ENCODE measurements around the gene FABP6.
"Not testable (repeated sequence)": the region's sequence is repeated elsewhere in the genome, so short reads cannot be mapped to it uniquely, and the experiment has no call there.

FABP6 gene

GRCh38 chr5:160229190-160229742 lies at the start of gene FABP6:
FABP6 (plus strand) TSS chr5:160229506; CDS start chr5:160229558, 52 bp downstream.
- no peak for DNase-seq (ENCODE audit: low read depth in 2 of 3, low spot score in 1 of 3)

GRCh38 chr5:160180931-160181330 lies 48.4 kb upstream of the FABP6 start:
- DNase-seq (ENCODE audit: low read depth in 2 of 3, low spot score in 1 of 3), result no peak

- DNase-seq (ENCODE audit: low read depth in 2 of 3, low spot score in 1 of 3), result no peak
Observed at GRCh38 chr5:160181965-160182622, 47.2 kb upstream of the FABP6 start.

GRCh38 chr5:160183075-160183474 lies 46.2 kb upstream of the FABP6 start:
- DNase-seq (ENCODE audit: low read depth in 2 of 3, low spot score in 1 of 3), result no peak

DNA sequence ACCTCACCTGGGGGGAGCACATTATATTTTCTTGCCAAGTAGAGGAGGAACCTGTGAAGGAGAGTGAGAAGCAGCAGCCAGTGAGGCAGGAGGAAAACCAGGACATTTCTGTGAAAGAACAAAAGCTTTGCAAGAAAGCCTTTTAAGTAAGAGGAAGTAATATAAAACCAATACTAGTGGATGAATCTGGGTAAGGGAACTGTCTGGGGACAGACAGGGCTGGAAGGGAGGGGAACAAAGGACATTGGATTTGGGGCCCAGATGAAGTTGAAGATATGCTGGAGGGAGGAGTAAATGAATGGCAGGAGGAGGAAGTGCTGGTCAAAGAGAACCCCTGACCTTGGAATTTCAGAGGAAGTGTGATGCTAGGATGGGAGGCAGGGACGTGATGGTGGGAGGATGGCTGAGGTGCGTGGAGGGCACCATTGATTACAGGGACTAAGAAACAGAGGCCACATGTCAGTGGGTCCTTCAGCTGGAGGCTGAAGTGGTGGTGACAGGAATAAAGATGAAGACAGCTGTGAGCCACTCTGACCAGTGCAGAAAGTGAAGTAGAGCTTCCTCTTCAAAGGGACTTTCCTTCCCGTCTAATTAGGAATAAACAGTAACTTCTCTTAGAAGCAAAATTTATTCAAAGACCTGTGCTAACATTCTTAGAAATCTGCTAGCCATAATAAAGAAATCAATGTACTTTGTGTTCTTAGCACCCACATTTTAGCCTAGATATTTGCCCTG lies 43.5 kb upstream of the FABP6 start:
- no peak for DNase-seq (ENCODE audit: low read depth in 2 of 3, low spot score in 1 of 3)

GRCh38 chr5:160186480-160186879 lies 42.8 kb upstream of the FABP6 start:
- DNase-seq (ENCODE audit: low read depth in 2 of 3, low spot score in 1 of 3), result no peak

- no peak for DNase-seq (ENCODE audit: low read depth in 2 of 3, low spot score in 1 of 3)
Observed at GRCh38 chr5:160187091-160187490, 42.2 kb upstream of the FABP6 start.

- no peak for DNase-seq (ENCODE audit: low read depth in 2 of 3, low spot score in 1 of 3)
Observed at GRCh38 chr5:160188141-160189015, 40.9 kb upstream of the FABP6 start.

DNA sequence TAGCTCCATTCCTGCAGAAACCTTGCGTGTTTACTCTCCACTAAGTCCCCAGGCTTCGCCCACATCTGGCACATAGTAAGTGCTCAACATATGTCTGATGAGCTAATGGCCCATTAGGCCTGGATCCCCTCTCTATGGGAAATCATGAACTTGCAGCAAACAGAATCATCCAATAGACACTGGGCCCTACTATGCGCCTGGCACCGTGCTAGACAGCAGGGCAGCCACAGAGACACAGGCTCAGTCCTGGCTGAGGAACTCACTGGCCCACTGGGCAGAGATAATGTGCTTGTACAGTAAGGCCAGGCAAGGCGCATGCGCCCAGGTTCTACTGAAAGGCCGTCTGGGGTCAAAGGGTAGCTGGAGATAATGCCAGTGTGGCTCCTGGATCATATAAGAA lies 36.9 kb upstream of the FABP6 start:
- DNase-seq (ENCODE audit: low read depth in 2 of 3, low spot score in 1 of 3), result no peak

- not testable (repeated sequence) for DNase-seq (ENCODE audit: low read depth in 2 of 3, low spot score in 1 of 3)
Observed at GRCh38 chr5:160193076-160193475, 36.2 kb upstream of the FABP6 start.

- DNase-seq (ENCODE audit: low read depth in 2 of 3, low spot score in 1 of 3), result not testable (repeated sequence)
Observed at GRCh38 chr5:160193790-160194189, 35.5 kb upstream of the FABP6 start.

DNA sequence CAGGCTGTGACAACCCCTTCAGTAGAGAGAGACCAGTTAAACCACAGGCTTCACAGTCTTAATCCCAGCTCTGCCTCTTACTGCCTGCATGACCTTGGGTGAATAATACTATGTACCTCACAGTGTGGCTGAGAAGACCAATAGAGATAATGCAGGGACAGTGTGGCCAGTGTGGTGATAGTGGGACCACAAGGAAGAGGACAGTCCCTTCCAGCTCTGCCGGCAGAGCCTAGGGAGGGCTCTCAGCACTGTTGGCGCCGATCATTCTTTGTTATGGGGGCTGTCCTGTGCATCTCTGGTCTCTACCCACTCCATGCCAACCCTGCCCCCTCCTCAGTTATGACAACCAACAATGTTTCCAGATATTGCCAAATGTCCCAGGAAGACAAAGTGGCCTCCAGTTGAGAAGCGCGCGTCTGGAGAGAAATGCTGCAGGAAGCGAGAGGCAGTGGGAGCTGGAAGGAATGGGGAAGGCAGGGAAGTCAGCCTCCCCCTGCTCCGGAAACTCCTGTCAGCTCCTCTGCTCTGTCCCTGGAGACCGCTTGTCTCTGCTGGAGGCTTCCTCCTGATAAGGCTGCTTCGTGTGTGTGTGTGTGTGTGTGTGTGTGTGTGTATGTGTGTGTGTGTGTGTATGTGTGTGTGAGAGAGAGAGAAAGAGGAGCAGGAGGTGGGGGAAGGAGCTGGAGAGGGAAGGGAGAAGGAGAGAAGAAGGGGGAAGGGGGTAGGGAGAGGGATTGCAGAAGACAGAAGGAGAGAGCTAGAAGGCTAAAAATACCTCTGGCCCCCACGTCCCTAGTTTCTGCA lies 31.8 kb upstream of the FABP6 start:
- DNase-seq (ENCODE audit: low read depth in 2 of 3, low spot score in 1 of 3), result no peak

- no peak for DNase-seq (ENCODE audit: low read depth in 2 of 3, low spot score in 1 of 3)
Observed at GRCh38 chr5:160198146-160198545, 31.2 kb upstream of the FABP6 start.

GRCh38 chr5:160198841-160199409 lies 30.4 kb upstream of the FABP6 start:
- no peak for DNase-seq (ENCODE audit: low read depth in 2 of 3, low spot score in 1 of 3)

GRCh38 chr5:160199410-160199911 lies 29.8 kb upstream of the FABP6 start:
- DNase-seq (ENCODE audit: low read depth in 2 of 3, low spot score in 1 of 3), result peak; percentile 48 to 68 (median 63)

GRCh38 chr5:160207061-160207460 lies 22.2 kb upstream of the FABP6 start:
- no peak for DNase-seq (ENCODE audit: low read depth in 2 of 3, low spot score in 1 of 3)

GRCh38 chr5:160209917-160210316 lies 19.4 kb upstream of the FABP6 start:
- no peak for DNase-seq (ENCODE audit: low read depth in 2 of 3, low spot score in 1 of 3)

DNA sequence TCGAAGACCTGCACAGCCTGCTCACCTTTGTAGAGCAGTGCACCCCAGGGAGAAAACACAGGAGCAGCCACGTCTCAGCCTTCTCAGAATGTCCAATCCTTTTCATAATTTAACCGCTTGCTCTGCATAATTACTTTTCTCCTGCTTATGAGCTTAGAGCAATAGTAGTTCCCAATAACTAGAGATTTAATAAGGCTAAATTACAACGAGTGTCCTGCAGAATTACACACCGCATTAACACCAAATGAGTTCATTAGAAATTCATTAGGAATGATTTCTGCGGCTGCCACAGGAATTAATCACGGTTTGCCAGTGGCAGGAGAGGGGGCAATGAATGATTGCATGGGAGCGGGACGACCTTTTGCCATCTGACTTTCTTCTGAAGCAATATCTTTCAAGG lies 18.7 kb upstream of the FABP6 start:
- DNase-seq (ENCODE audit: low read depth in 2 of 3, low spot score in 1 of 3), result no peak

DNA sequence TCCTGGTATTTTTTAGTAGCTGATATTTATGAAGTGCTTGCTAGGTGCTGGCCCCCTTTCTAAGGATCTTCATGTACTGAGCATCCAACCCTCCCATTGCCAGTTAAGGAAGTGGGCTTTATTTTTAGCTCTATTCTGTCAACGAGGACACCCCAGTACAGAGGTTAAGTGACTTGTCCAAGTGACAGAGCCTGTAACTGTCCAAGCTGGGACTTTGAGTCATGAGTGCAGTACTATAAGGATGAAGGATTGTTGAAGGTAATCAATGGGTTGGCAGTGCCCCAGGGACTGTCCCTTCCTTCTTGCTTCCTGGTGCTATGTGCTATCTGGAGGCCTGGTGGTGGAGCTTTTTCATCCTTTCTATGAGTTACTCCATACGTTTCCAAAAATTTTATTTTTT lies 18.0 kb upstream of the FABP6 start:
- DNase-seq (ENCODE audit: low read depth in 2 of 3, low spot score in 1 of 3), result no peak

GRCh38 chr5:160213537-160213936 lies 15.8 kb upstream of the FABP6 start:
- DNase-seq (ENCODE audit: low read depth in 2 of 3, low spot score in 1 of 3), result no peak
